ENCODE measurements around the gene GBX1. TPM values are rescaled to one million over a fixed set of nuclear protein-coding genes. Genes with fewer than 3 reads are reported as not detected.
A peak's percentile ranks its signal among the peaks of the same experiment; 100 is the strongest.

The GBX1 gene
- total RNA-seq, 2 donors from 2014 or later, result not detected

DNA sequence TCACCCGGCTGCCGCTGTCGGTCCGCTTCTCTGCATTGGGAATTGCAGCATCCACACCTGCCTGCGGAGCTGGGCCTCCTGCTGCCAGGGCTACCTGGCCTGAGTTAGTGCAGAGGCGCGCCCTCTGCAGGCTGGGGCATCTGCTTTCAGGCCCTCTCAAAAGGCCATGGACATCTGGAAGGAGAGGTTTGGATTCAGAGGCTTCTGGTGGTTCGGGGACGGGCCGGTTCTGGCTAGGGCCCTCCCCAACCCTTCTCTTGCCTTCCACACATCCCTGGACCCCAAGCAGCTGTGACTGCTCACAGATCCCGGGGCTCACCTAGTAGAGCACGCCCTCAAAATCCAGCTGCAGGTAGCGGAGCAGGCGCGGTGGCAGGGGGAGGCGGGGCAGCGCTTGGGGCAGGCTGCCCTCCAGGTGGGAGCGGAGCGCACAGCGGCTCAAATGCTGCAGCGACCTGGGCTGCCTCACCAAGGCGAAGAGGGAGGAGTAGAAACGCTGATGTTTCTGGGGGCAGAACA, 8.4 kb upstream of the GBX1 start:
- intact Hi-C loops (cut with DNase I, micrococcal nuclease), result no loop called here
- DNase-seq (no peak), ATAC-seq (peak; percentile 42)

DNA sequence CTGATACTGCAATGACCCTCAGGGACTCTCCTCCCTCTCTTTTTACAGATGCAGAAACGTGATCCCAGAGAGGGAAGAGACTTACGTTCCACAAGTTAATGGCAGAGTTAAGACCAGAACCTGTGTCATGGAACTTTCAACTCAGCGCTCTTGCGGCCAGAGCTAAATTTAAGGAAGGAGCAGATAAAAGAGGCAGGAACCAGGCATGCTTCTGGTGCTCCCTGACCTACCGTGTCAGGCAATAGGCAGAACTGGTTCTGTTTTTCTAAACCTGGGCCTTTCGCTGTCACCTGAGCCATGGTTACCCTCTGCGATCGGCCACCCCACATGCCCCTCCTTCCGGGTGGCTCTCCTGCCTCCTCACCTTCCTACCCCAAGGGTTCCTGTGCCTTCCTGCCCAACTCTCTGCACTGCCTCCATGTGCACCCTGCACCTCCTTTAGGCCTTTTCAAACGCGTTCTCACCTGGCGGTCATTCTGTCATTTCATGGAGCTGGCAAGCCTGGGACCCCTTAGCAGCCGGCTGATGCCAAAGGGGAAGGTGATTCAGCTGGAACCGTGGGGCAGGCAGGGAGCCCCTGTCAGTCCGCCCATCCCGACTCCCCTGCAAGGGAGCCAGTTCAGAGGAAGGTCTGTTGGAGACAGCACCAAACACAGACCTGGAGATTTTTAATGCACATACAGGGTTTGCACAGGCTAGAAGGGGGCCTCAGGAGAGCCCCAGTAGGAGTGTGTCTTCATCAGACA, 7.7 kb upstream of the GBX1 start:
- ATAC-seq (no peak), DNase-seq (no peak)
- intact Hi-C loops (cut with DNase I, micrococcal nuclease), result no loop called here

DNA sequence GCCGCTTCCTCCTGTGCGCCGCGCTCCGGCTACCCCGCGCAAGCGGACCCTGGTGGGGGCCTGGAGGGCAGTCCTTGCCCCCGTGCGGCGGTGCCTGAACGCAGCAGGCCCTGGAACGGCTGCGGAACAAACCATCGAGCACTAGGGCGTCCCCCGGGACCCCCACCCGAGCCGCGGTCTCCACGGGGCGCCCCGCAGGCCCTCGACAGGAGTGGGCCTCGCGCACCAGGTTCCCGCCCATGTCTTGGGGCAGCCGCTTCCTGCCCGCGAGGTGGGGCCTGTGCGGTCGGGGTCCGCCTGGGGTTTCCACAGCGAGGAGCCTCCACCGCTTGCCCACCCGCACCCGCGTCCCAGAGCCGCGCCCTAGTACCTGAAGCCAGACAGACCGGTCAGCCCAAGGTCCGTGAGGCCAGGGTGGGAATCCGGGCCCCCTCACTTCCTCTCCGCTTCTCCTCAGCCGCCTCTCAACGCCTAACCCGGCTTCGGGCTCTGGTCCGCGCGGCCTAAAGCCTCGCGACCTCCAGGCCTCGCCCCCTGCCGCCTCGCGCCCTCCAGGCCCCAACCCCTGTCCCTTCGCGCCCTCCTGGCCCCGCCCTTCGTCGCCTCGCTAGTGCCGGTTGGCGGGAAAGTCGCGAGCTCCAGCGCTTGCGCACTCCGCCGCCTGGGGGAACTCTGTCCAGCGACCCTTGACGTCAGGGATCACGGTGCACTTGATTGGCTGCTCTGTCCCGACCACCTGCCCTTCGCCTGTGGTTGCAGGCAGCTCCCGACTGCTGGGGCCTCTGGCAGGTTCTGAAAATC, 7.0 kb upstream of the GBX1 start:
- intact Hi-C loops (cut with DNase I, micrococcal nuclease), result loop anchor here in 1 of 2 donors (5.0 kb wide), 1 partner anchor 52 kb away; no protein-coding TSS in a partner anchor
- no peak for ATAC-seq
- no peak for DNase-seq

DNA sequence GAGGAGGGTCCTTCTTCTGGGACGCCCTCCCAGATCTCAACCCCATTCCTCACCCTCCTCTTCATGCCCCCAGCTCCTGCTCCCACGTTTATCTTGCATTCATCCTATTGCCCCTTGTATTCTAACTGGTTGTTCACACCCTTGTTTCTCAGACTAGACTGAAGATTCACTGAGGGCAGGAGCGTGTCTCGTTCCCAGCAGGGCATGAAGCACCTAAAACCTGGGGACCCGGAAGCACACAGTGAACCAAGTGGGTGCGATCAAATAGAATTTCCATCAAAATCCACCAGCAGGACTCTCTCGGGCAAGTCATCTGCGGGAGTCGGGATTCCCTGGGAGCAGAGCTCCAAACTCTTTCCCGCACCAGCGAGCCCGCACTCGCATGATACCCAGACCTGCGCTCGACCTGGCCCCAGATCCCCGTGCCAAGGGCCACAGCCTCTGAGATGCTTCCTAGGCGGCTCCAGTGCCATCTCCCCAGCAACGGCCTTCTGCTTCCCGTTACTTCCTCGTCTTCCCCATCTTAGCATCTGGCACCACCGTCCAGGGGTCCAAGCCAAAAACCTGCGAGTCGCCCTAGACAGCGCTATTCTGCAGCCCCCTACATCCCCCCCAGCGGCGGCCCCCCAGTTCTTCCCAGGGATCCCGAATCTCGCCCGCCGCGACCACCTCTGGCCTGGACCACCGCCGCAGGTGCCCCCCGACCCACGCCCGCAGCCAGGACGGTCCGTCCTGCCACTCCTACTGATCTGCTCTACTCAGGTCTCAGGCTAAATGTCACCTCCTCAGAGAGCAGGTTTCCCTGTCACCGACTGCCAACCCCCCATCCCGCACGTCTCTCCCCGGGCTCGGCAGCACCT, 6.1 kb upstream of the GBX1 start:
- intact Hi-C loops (cut with DNase I, micrococcal nuclease), result loop anchor here (2.0 to 5.0 kb wide), 2 partner anchors 49 to 51 kb away; no protein-coding TSS in a partner anchor
- no peak for ATAC-seq
- DNase-seq, result no peak

DNA sequence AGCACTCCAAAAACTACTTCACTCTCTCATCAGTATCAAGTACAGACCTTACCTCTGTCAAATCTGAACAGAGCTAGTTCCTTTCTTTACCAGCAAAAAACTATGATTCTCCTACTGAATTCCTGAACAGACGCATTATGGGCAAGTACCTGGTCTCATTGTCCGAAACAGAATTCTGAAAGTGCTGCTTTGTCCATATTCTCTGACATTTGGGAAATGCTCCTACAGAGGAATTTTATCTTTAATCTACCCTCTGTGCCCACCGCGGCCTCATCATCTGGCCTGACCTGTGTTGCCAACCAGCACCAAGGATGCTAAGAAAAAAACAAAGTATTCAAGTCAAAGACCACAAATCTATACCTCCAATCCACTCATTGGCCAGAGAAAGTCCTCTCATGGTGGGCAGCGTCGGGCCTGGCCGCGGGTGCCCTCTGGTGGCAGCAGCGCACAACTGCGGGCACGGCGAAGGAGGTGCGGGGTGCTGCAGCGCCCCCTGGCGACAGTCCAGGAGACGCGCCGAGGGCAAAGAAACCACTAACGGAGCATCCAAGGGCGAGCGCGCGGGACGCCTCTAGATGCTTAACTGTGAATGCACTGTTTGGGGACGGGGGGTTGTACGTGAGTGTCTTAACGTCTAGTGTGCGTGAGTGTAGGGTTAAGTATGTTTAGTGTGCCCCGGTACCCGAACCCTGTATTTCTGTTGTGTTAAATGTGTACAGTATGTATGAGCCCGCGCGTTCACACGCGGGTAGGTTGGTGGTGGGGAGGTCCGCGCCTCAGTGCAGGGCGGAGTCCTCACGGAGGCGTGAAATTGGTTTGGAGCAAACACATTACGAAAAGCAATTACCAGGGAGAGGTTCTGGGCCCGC, 5.0 kb upstream of the GBX1 start:
- DNase-seq (peak in 1 of 2 donors; percentile 77), ATAC-seq (peak; percentile 76)
- intact Hi-C loops (cut with DNase I, micrococcal nuclease), result loop anchor here (2.0 to 5.0 kb wide), 2 partner anchors 48 to 50 kb away; no protein-coding TSS in a partner anchor

GRCh38 chr7:151168787-151169162, 1.3 kb upstream of the GBX1 start:
- DNase-seq (no peak), ATAC-seq (no peak)
- intact Hi-C loops (cut with DNase I, micrococcal nuclease), result no loop called here

DNA sequence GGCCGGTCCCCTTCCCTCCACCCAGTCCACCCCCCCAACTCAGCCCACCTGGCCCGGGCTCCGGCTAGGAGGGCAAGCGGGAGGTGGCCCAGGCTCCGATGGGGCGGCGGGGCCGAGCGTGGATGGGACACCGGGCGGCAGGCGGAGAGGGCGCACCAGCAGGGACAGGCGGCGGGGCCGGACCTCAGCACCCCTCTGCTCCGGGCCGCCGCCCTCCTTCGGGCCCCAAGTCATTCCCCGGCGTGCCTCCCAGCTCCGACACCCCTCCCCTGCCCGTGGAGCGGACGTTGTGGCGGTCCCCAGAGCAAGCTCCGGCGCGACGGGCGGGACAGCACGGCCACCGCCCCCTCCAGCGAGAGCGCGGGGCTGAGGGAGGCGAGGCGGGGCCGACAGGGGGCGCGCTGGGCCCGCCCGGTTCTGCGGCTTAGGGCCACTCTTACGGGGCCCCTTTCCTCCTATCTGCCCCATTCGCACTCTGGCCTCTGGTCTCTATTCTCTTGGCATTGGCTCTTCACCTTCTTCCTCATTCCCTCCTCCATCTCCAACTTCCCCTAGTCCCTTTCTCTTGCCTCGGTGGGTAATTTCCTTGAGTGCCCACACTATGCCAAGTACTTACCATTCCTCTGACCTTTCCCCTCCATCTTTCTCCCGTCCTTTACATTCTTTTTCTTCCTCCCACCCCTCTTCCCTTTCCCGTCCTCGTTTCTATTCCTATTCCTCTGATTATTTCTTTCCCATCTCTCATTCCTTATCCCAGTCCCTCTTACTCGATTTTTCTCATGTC, 701 bp upstream of the GBX1 start:
- intact Hi-C loops (cut with DNase I, micrococcal nuclease), result no loop called here
- DNase-seq (peak in 1 of 2 donors; percentile 55), ATAC-seq (peak; percentile 79)

GRCh38 chr7:151166629-151167196, 781 bp downstream of the GBX1 start:
- DNase-seq, result no peak
- peak; percentile 29 for ATAC-seq
- intact Hi-C loops (cut with DNase I, micrococcal nuclease), result no loop called here

GRCh38 chr7:151161757-151162156, 5.7 kb downstream of the GBX1 start:
- intact Hi-C loops (cut with DNase I, micrococcal nuclease), result no loop called here
- DNase-seq, result no peak
- ATAC-seq, result no peak

DNA sequence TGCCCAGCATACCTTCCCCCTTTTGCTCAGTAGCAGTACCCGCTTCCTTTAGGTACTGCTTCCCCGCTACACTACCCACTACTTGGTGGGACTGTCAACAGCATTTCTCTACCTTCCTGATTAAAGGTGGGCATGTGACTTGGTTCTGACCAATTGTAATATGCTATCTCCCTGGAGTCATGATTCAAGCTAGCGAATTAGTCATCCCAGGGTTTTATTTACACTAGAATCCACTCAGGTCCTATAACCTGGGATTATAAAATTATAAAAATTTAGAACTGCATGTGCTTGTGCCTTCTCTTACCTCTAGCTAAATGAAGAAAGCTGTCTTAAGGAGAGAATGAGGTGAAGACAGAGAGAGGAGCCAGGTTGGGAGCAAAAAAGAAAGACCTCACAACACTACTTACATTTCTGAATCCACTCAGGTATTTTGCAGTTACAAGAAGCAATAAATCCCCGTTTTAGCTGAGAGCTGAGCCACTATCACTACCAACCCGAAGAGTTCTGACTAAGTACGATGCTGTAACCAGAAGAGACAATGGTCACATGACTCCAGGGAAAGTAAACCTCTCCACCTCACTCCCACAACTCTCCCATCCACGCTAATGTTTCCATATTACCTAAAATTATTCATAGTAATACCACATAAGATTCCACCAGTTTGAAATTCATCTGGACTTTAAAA, 9.7 kb downstream of the GBX1 start:
- intact Hi-C loops (cut with DNase I, micrococcal nuclease), result no loop called here
- DNase-seq (no peak), ATAC-seq (peak; percentile 99)

DNA sequence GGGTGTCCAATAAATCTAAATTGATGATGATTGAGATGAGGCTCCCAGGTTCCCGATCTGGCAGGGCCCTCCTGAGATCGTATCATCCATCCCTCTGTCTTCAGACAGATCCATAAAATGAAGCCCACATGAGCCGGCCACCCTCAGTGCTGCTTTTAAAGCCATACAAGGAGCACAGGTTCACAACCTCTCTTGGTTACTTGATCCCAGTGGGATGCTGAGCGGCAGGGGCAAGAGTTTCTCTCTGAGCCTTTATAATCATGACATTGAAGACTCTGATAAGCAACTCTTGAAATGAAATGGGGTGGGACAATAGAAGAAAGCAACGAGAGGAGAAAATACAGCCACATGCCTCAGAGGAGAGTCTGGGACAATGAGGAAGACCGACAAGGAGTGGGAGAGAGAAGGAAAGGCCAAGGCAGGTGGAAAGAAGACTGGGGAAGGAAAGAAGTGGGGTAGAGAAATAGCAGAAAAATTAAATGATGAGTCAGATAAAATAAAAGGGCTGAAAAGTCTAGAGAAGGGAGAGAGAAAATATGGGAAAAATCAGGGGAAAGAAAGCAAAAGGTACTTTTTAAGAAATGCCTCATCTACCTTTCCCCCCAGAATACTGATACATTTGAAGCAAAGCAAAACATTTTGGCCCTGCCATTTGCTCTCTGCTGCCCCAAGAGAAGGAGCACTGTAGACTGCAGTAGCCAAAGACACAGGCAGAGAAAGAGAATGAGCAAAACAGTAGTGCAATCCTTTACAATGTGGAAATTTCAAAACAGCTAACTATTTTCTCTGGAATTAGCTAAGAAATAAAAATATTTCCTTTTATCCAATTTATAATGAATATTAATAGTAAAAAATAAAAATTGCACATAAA, 14.6 kb downstream of the GBX1 start:
- DNase-seq (no peak), ATAC-seq (no peak)
- intact Hi-C loops (cut with DNase I, micrococcal nuclease), result no loop called here

DNA sequence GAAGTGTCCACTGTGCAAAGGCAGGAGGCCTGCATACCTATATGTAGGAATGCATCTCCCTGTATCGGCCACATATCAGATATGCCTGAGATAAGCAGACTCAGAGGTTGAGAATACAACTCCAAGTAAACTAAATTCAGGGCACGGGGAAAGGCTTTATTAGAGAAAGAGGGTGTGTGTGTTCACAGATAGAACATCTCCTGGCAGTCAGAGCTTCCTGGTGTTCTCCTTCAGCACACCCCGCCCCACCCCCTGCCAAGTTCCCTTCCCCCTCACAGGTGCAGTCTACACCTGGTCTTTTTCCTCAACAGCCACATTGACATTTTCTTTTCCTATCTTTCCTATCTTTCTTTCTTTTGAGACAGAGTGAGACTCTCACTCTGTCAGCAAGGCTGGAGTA, 17.1 kb downstream of the GBX1 start:
- intact Hi-C loops (cut with DNase I, micrococcal nuclease), result no loop called here
- peak; percentile 99 for ATAC-seq
- peak; percentile 53 to 61 for DNase-seq

DNA sequence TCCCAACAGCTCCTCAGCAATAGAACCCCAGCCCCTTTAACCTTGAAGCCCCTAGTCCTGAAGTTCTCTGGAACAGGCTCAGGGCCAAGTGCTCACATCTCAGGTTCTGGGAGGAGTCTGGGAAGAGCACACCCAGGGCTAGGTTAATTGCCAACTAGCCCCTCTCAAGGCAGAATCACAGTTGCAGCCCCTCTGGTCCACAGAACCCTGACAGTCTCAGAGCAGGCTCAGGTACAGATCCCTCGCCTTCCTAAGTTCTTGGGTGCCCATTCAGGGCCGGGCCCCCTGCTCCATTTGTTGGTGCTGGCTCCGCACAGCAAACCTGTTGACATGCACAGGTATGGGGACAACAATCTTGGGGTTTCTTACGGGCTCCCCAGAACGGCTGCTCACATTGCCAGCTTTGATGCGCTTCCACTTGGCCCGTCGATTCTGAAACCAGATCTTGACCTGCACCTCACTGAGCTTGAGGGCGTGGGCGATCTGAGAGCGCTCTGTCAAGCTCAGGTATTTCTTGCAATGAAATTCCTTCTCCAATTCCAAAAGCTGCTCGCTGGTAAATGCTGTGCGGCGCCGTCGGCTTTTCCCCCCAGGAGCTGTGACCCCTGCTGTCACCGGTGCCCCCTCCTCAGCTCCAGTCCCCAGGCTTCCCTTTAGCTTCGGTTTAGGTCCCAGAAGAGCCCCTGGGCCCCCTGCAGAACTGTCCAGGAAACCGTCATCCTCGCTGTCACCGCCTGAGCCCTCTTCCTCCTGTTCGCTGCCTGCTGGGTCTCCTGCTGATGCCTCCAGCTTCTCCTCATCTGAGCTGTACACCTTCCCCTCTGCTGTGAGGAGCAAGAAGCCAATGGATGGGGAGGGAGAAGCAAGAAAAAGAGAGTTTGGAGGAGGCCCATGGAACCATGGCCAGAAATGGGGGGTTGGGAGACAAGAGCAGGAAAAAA, 18.9 kb downstream of the GBX1 start:
- intact Hi-C loops (cut with DNase I, micrococcal nuclease), result no loop called here
- DNase-seq, result no peak
- no peak for ATAC-seq

GRCh38 chr7:151146761-151147160, 20.7 kb downstream of the GBX1 start:
- intact Hi-C loops (cut with DNase I, micrococcal nuclease), result no loop called here
- ATAC-seq (no peak), DNase-seq (no peak)

GRCh38 chr7:151144387-151144786, 23.1 kb downstream of the GBX1 start:
- intact Hi-C loops (cut with DNase I, micrococcal nuclease), result no loop called here
- ATAC-seq (no peak), DNase-seq (no peak)

Data from left colon (tissue), 2 donors.